NCI-H526 treated with DMSO at 0.1 percent for 48 hours (cell line): Measurements from ENCODE around the gene ABCB4.

Source experiments
- DNase-seq: peaks from one replicate; lab custom pipeline; 2025; lab: John Stamatoyannopoulos, UW

ABCB4 gene

GRCh38 chr7:87420173-87420572 lies 55.3 kb downstream of the ABCB4 start:
- DNase-seq = no peak

- peak; percentile 70 for DNase-seq
Observed at GRCh38 chr7:87416682-87417587, 58.5 kb downstream of the ABCB4 start.

- no peak for DNase-seq
Observed at GRCh38 chr7:87414794-87415188, 60.7 kb downstream of the ABCB4 start.

GRCh38 chr7:87413951-87414793 lies 61.3 kb downstream of the ABCB4 start:
- no peak for DNase-seq

DNA sequence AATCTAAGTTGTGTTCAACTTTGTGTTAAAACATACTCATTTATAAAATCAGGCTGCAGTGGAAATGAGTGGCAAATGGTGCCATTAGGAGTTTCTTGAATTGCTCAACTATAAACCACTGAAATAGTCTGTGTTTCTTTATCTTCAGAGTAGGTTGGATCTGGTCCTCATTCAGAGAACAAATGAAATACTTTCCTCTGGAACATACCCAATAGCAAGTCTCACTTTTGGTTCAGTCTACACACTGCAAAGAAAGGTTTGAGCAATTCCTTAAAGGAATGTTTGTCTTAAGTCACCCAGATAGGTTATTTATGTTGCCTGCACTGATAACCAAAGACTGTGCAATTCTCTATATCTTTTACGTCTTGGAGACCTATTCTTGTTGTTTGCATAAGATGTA lies 62.5 kb downstream of the ABCB4 start:
- no peak for DNase-seq

DNA sequence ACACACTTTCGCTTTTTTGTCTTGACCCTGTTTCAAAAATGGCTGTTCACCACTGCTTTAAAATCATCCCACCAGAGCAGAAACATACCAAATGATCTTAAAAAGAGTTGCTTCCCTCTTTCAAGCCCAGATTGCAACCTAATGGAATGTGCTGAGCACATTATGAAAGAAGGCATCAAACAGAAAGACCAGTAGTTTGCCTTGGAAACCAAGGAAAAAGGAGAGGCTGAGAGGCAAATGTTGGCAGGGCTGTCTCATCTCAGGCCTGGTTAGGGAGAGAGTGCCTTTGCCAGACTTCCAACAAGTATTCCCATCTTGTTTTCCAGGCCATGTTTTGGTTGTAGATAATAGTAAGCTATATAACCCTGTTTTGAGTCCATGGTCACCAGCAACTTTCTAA lies 64.3 kb downstream of the ABCB4 start:
- DNase-seq = no peak

DNA sequence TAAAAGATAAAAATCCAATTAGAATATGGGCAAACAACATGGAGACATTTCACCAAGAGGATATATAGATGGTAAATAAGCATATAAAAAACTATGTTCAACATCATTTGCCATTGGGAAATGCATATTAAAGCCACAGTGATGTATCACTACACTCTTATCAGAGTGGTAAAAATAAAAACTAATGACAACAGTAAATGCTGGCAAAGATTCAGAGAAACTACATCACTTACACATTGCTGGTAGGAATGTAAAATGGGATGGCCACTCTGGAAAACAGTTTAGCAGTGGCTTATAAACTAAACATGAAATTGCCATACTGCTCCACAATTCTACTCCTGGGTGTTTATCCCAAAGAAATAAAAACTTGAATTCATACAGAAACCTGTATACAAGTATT lies 70.8 kb downstream of the ABCB4 start:
- DNase-seq = no peak

GRCh38 chr7:87398446-87398845 lies 77.0 kb downstream of the ABCB4 start:
- DNase-seq = no peak

DNA sequence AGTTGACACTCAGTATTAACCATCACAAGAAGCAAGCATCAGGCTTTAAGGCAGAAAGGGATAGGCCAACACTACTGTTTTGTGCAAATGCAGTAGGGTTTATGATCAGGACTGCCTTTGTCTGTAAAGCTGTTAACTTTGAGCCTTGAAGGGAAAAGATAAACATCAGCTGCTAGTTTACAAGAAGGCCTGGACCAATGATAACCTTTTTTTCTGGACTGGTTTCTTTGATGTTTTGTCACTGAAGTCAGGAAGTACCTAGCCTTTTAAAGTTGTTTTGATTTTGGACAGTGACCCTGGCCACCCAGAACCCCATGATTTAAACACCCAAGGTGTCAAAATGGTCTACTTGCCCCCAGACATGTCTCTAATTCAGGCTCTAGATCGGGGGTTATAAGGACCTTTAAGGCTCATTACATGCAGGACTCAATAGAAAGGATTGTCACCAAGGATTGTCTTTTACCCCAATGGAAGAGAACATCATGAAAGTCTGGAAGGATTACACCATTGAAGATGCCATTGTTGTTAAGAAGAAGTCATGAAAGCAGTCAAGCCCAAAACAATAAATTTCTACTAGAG lies 79.9 kb downstream of the ABCB4 start:
- DNase-seq = no peak

GRCh38 chr7:87391020-87391701 lies 84.3 kb downstream of the ABCB4 start:
- DNase-seq = no peak

DNA sequence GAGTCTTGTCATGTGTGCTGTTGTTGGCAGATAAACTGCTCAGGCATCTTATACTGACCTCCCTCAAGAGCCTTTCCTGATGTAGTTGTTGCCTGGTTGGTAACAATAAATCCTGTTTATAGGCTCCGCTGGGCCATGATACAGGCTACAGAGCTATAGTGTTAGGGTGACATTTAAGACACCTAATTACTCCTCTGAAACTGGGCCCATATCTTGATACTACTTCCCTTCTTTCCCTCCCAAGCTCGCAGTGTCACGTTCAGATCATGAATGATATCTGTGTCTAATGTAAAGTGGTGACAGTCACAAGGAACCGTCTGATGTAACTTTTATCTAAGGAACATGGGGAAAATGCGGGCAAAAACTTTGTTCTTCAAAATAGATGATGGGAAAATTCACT lies 94.6 kb downstream of the ABCB4 start:
- no peak for DNase-seq

GRCh38 chr7:87375662-87376435 lies 99.6 kb downstream of the ABCB4 start:
- DNase-seq = no peak

GRCh38 chr7:87370660-87371180 lies 104.8 kb downstream of the ABCB4 start:
- DNase-seq = no peak

DNA sequence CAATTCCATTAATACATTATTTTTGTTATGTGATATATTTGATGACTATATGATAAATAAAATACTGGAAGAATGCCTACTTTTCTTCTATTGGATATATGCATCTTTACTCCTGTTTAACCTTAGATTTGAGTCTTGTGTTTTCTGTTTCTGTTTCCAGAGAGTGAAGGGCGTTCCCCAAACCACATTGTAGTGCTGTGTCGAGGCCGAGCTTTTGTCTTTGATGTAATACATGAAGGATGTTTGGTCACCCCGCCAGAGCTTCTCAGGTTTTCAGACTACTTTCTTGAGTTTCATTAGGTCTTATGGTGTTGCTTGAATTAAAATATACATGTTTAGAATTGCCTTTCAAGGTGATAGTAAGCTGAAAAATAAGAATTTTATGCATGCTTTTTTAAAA lies 106.3 kb downstream of the ABCB4 start:
- DNase-seq = no peak

DNA sequence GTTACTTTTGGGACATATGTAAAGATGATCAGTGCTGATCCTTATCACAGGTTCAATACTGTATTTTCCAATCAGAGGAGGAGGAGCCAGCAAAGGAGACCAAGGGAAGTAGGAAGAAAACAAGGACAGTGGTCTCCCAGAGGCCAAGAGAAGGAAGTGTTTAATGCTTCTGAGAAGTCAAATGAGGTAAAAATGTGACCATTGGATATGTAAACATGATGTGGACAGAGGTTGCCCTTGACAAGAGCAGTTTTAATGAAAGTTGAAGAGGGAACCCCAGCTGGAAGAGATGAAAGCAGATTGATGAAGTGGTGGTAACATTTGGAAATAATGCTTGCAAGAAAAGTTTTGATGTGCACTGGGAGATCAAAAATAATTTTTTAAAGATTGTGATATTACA lies 111.2 kb downstream of the ABCB4 start:
- no peak for DNase-seq

DNA sequence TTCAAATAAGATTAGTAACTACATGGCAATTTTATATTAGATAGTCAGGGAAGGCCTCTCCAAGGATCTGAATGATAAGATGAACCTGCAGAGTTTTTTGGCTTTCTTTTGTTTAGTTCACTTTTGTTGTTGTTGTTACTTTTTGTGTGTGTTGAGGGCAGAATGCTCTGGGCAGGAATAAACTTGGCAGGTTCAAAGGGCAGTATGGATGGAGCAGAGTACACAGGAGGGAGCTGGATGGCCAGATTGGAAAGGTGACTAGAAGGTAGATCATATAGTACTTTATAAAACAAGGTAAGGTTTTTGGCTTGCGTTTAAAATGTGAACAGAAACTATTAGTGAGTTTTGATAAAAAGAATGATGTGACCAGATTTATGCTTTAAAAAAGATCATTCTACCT lies 112.1 kb downstream of the ABCB4 start:
- DNase-seq = no peak

- DNase-seq = no peak
Observed at GRCh38 chr7:87361320-87361719, 114.2 kb downstream of the ABCB4 start.

GRCh38 chr7:87359366-87359765 lies 116.1 kb downstream of the ABCB4 start:
- no peak for DNase-seq

DNA sequence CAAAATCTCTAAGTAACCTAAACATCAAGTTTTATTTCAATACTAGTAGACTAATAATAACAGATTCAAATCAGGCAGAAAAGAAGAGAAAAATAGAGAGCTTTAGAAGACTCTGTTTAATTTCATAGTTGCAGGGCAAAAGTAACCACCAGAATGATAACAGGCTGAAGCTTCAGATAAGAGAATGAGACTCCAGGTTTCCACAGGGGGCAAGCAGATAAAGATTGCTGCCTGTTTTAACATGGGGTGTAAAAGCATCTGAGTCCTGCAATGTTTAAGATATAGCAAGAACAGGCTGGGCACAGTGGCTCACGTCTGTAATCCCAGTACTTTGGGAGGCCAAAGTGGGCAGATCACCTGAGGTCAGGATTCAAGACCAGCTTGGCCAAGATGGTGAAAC lies 119.0 kb downstream of the ABCB4 start:
- no peak for DNase-seq

- no peak for DNase-seq
Observed at GRCh38 chr7:87354749-87355148, 120.7 kb downstream of the ABCB4 start.
